HK-2 (cell line): ENCODE data around the gene LCE4A.

Experiments
- DNase-seq: peaks from one replicate; pipeline ENCODE4 v3.0.0-alpha.2; 2018; ENCODE audit not compliant: unreplicated experiment

Gene LCE4A

GRCh38 chr1:152745765-152746444 is 37.9 kb downstream of the LCE4A start:
- DNase-seq, result no peak

DNA sequence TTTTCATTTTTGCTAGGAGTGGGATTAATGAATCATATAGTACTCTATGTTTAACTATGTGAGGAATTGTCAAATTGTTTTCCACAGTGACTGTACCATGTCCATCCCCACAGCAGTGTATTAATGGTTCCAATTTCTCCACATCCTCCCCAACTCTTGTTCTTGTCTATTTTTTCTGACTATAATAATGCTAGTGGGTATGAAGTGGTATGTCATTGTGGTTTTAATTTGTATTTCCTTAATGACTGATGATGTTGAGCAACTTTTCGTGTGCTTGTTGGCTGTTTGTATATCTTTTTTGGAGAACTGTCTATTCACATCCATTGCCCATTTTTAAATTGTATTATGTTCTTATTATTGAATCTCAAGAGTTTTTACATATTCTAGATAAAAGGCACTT is 39.9 kb downstream of the LCE4A start:
- no peak for DNase-seq

GRCh38 chr1:152752225-152752624 is 44.3 kb downstream of the LCE4A start:
- DNase-seq, result no peak

GRCh38 chr1:152753586-152753985 is 45.6 kb downstream of the LCE4A start:
- DNase-seq, result no peak

DNA sequence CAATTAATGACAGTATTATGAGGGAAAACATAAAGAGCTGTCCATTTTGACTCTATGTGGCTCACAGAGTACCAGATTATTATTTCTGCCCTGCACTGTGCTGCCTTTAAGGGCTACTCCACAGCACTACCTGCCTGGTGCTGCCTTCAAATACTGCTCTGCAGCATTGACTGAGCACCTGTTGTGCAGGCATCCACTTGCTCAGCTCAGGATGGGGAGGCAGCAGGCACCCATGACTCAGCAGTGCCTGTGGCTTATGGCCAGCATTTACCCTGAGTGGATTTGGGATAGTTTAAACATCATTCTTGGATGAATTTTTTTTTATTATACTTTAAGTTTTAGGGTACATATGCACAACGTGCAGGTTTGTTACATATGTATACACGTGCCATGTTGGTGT is 48.9 kb downstream of the LCE4A start:
- no peak for DNase-seq

GRCh38 chr1:152757747-152758146 is 49.8 kb downstream of the LCE4A start, which contains the start of gene KPRP:
Gene KPRP, plus strand, starts transcription at chr1:152758025. Its CDS starts 1,564 bp downstream, at chr1:152759589.
- DNase-seq, result no peak

GRCh38 chr1:152758636-152759035 is 50.7 kb downstream of the LCE4A start:
- DNase-seq, result no peak
